Endodermal cell (in vitro differentiated cells): ENCODE measurements around the gene ST6GALNAC1. TPM values are rescaled to one million over a fixed set of nuclear protein-coding genes. Genes with fewer than 3 reads are reported as not detected.

Experiments
- DNase-seq: peaks from one replicate; pipeline ENCODE4 v3.0.0-alpha.2; 2017
- H3K27ac ChIP-seq: 2 replicates; pipeline ENCODE4 v1.5.1; 2013; ENCODE audit warnings: mild to moderate bottlenecking, low read depth, low read length, moderate library complexity
- H3K27me3 ChIP-seq: 2 replicates; pipeline ENCODE4 v1.6.1; 2013; ENCODE audit warnings: mild to moderate bottlenecking, low read length, moderate library complexity; ENCODE audit not compliant: insufficient read depth, control insufficient read depth, poor library complexity, severe bottlenecking
- H3K36me3 ChIP-seq: 2 replicates; pipeline ENCODE4 v1.7.0; 2013; ENCODE audit warnings: mild to moderate bottlenecking, low read length, moderate library complexity; ENCODE audit not compliant: control insufficient read depth, insufficient read depth
- H3K4me1 ChIP-seq: one replicate; pipeline ENCODE4 v1.7.0; 2013; ENCODE audit warnings: low read length; ENCODE audit not compliant: control insufficient read depth, insufficient read depth
- H3K4me3 ChIP-seq: 2 replicates; pipeline ENCODE4 v1.5.1; 2013; ENCODE audit warnings: mild to moderate bottlenecking, low read length, moderate library complexity
- H3K9ac ChIP-seq: 2 replicates; pipeline ENCODE4 v1.6.1; 2013; ENCODE audit warnings: mild to moderate bottlenecking, low read length, moderate library complexity; ENCODE audit not compliant: poor library complexity, severe bottlenecking; ENCODE audit errors: extremely low read depth
- H3K9me3 ChIP-seq: 2 replicates; pipeline ENCODE4 v1.6.1; 2013; ENCODE audit warnings: mild to moderate bottlenecking, low read length, moderate library complexity; ENCODE audit not compliant: control insufficient read depth
- H3K27ac Mint-ChIP-seq: 2 replicates; pipeline ENCODE4 v1.8.0; 2020; ENCODE audit warnings: mixed read lengths
- H3K27me3 Mint-ChIP-seq: 2 replicates; pipeline ENCODE4 v1.8.0; 2021; ENCODE audit warnings: mild to moderate bottlenecking, mixed read lengths; ENCODE audit not compliant: insufficient read depth
- H3K36me3 Mint-ChIP-seq: 2 replicates; pipeline ENCODE4 v1.8.0; 2020; ENCODE audit warnings: low read depth, mixed read lengths
- H3K4me1 Mint-ChIP-seq: 2 replicates; pipeline ENCODE4 v1.8.0; 2020; ENCODE audit warnings: mixed read lengths
- H3K4me3 Mint-ChIP-seq: 2 replicates; pipeline ENCODE4 v1.8.0; 2020; ENCODE audit warnings: mild to moderate bottlenecking, moderate library complexity, mixed read lengths
- H3K9me3 Mint-ChIP-seq: 2 replicates; pipeline ENCODE4 v1.8.0; 2020; ENCODE audit warnings: mild to moderate bottlenecking, mixed read lengths
- CTCF ChIP-seq: fragments of 200-600 bp; sonication (generic); conservative IDR thresholded peaks from 2 replicates; pipeline ENCODE4 v1.5.0; 2021; ENCODE audit warnings: antibody characterized with exemption, mild to moderate bottlenecking
- WGBS, 2 experiments: methylation state at CpG; one replicate each; pipeline versions ENCODE4 v1.1.5 to v1.1.7; 2013; ENCODE audit warnings: missing lambda C conversion rate in 2 of 2, mixed read lengths in 1 of 2; ENCODE audit not compliant: insufficient coverage in 1 of 2, insufficient read length in 1 of 2; 5-methylcytosine and 5-hydroxymethylcytosine counted together
- total RNA-seq, 2 donors: library from RNA; stranded (reverse); fragmentation: NEBNext Ultra II Directional in 1 of 2; extraction: Animal tissue kit (Norgen Biotek cat#: 25700) in 1 of 2; gene quantifications; 2 replicates in 1 of 2; 3 replicates in 1 of 2; pipeline ENCODE4 v1.2.1, GENCODE V29; 2021

The ST6GALNAC1 gene
- total RNA-seq, 2 donors from 2014 or later = not detected

- H3K36me3 Mint-ChIP-seq = peaks cover 12% of the 10 kb centered on the region
- H3K4me1 ChIP-seq = no peaks in the 10 kb centered on the region
- H3K4me3 ChIP-seq = no peak overlapping the region
- H3K27ac Mint-ChIP-seq = no peak overlapping the region
- H3K36me3 ChIP-seq = peaks cover 15% of the 10 kb centered on the region
- H3K9me3 Mint-ChIP-seq = no peaks in the 10 kb centered on the region
- no peak for TF ChIP-seq CTCF
- no peak overlapping the region for H3K27ac ChIP-seq
- no peaks in the 10 kb centered on the region for H3K27me3 ChIP-seq
- no peak overlapping the region for H3K4me3 Mint-ChIP-seq
- peaks cover 9% of the 10 kb centered on the region for H3K4me1 Mint-ChIP-seq
- no peak overlapping the region for H3K9ac ChIP-seq
- no peak for DNase-seq
- no peaks in the 10 kb centered on the region for H3K9me3 ChIP-seq
- H3K27me3 Mint-ChIP-seq = no peaks in the 10 kb centered on the region
- 95% methylated on average over 7 of the region's 7 CpGs; no CpG with 5 or more reads in 1 of the 2 experiments for WGBS, 2 experiments
Observed at GRCh38 chr17:76684756-76685155, 41.2 kb upstream of the ST6GALNAC1 start.

GRCh38 chr17:76683921-76684745 lies 40.6 kb upstream of the ST6GALNAC1 start:
- H3K4me3 Mint-ChIP-seq = no peak overlapping the region
- peaks cover 12% of the 10 kb centered on the region for H3K36me3 Mint-ChIP-seq
- no peaks in the 10 kb centered on the region for H3K27me3 ChIP-seq
- no peak for DNase-seq
- peaks cover 15% of the 10 kb centered on the region for H3K36me3 ChIP-seq
- no peak overlapping the region for H3K27ac Mint-ChIP-seq
- H3K27ac ChIP-seq = no peak overlapping the region
- peaks cover 9% of the 10 kb centered on the region for H3K4me1 Mint-ChIP-seq
- 91 to 96% methylated on average over 14 to 25 of the region's 25 CpGs for WGBS, 2 experiments
- no peak for TF ChIP-seq CTCF
- H3K27me3 Mint-ChIP-seq = no peaks in the 10 kb centered on the region
- no peaks in the 10 kb centered on the region for H3K9me3 Mint-ChIP-seq
- H3K9me3 ChIP-seq = no peaks in the 10 kb centered on the region
- no peaks in the 10 kb centered on the region for H3K4me1 ChIP-seq
- no peak overlapping the region for H3K4me3 ChIP-seq
- no peak overlapping the region for H3K9ac ChIP-seq

GRCh38 chr17:76683011-76683755 lies 39.6 kb upstream of the ST6GALNAC1 start:
- H3K36me3 ChIP-seq = peaks cover 15% of the 10 kb centered on the region
- H3K4me3 ChIP-seq = no peak overlapping the region
- DNase-seq = peak; percentile 85
- TF ChIP-seq CTCF = peak; percentile 56
- Mint-ChIP-seq H3K4me1 (peaks cover 5% of the 10 kb centered on the region), H3K9me3 (no peaks in the 10 kb centered on the region), H3K36me3 (peaks cover 12% of the 10 kb centered on the region), H3K4me3 (no peak overlapping the region), H3K27me3 (no peaks in the 10 kb centered on the region), H3K27ac (no peak overlapping the region)
- 79 to 85% methylated on average over 11 to 18 of the region's 18 CpGs for WGBS, 2 experiments
- H3K9ac ChIP-seq = no peak overlapping the region
- no peaks in the 10 kb centered on the region for H3K27me3 ChIP-seq
- H3K9me3 ChIP-seq = no peaks in the 10 kb centered on the region
- no peak overlapping the region for H3K27ac ChIP-seq
- H3K4me1 ChIP-seq = no peaks in the 10 kb centered on the region
